NOMO-1 treated with DMSO at 0.1 percent for 48 hours (cell line): ENCODE data around the gene BMAL1.

Experiments used
- DNase-seq: peaks from one replicate; lab custom pipeline; 2025; ENCODE audit not compliant: unreplicated experiment; lab: John Stamatoyannopoulos, UW

The BMAL1 gene

DNA sequence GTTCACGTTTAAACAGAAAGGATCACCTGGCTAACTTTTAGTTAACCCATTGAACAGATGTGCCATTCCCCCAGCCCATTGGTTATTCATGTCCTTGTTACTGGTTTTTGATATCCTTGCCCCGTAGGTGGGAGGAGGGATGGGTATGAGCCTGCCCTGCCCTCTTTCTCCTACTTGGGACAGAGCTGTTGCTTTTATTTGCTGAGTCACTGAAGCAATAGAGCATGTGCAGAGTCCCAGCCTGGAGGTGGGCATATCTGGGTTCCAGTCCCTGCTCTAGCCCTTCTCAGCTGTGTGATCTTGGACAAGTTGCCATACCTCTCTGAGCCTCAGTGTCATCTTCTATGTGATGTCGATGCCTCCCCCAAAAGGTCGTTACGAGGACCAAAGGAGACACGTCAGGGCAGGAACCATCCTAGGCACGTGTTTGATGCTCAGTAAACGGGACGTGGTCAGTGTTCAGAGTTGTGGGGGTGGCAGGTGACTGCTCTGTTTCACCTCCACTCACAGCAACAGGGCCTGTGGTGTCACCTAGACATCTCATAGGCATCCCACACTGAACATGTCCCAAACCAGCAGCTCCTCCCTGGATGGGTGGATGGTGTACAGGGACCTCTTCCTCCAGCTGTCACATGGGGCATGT, 61.0 kb downstream of the BMAL1 start:
- no peak for DNase-seq

- DNase-seq, result no peak
Observed at GRCh38 chr11:13339195-13340153, 61.9 kb downstream of the BMAL1 start.

DNA sequence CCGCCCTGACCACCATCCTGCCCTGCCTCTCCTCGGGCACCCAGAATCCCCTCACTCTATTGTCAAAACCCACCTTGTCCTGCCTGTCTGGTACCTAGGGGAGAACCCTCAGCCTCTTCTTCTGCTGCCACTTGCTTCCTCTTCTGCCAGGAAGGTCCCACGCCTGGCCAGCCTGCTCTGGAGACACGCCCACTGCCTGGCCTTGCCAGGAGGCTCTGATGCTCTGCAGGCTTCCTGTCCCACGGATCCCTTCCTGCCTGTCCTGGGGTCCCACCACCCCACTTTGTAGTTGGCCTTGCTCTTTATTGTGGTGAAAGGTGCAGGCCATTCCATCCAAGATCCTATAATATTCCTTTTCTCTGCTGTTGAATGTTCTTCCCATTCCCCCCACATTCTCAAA, 63.4 kb downstream of the BMAL1 start:
- DNase-seq, result no peak

DNA sequence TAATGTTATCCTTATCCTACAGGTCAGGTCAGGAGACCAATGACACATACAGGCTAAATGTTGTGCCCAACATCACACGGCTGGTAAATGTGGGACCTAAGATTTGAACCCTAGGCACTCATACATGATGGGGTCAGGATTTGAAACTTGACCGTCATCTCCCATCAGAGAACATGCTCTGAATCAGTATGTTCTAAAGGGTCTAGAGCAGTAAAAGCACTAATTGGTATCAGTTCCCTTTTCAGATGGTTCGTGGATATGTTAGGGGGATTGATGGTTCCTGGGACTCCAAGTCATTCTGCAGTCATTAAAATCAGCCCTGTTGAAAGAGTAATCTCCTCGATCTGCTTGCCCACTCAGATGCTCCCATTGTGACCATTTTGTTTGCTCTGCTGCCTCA, 65.5 kb downstream of the BMAL1 start:
- peak; percentile 38 for DNase-seq

GRCh38 chr11:13343931-13344717, 66.5 kb downstream of the BMAL1 start:
- DNase-seq, result peak; percentile 62

DNA sequence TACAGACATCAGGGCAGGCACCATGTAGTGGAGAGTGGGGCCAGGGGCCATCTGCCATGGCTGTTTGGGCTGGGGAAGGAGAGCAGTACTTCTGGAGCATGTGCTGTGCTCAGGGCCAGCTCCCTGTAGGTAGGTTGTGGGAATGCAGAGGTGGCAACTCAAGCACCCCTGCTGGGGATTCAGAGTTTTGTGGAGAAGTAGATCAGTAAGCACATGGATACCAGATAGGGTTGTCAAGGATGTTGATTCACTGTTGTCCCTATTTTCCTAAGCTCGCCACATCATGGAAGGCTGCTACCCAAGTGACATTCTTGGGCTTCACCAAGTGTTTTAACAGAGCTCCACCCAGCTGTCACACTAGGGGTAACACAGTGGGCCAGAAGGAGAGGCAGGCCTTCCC, 67.2 kb downstream of the BMAL1 start:
- DNase-seq, result no peak

- DNase-seq, result no peak
Observed at GRCh38 chr11:13346470-13346869, 68.9 kb downstream of the BMAL1 start.

- DNase-seq, result no peak
Observed at GRCh38 chr11:13347901-13348300, 70.3 kb downstream of the BMAL1 start.

DNA sequence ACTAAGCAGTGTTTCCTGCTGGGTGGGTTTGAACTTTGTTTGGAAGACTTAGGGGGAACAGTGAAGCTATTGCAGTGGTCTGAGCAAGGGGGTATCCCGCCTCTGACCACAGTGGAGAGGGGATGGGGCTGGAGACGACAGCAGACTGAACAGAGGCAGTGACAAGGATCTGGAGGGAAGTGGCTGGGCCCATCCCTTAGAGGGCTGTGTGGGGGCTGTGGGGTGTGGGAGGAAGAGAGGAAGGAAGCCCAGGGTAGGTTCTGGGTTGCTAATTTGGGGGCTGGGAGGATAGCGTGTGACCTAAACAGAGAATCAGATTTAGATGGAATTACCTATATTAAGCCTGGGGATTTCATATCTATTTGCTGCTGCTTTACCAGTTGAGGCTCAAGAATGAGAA, 70.7 kb downstream of the BMAL1 start:
- no peak for DNase-seq

- no peak for DNase-seq
Observed at GRCh38 chr11:13349046-13349445, 71.5 kb downstream of the BMAL1 start.

DNA sequence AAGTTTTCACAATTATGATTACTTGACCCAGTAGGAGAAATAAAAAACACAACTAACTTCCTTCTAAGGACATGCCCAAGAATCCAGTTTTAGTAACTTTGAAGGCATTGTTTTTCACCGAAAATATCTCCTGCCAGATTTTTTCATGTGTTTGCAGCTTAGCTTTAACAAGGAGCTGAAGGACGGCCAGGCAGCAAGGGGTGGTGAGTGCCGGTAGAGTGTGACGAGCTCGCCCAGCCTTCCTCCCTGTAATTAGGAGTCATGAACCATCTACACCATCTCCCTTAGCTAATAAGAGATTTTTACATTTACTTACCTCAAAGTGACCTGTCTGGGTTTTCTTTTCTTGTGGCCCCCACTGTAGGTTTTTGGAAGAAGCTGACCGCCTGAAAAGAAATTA, 72.0 kb downstream of the BMAL1 start:
- DNase-seq, result no peak

- DNase-seq, result no peak
Observed at GRCh38 chr11:13352711-13353110, 75.1 kb downstream of the BMAL1 start.

DNA sequence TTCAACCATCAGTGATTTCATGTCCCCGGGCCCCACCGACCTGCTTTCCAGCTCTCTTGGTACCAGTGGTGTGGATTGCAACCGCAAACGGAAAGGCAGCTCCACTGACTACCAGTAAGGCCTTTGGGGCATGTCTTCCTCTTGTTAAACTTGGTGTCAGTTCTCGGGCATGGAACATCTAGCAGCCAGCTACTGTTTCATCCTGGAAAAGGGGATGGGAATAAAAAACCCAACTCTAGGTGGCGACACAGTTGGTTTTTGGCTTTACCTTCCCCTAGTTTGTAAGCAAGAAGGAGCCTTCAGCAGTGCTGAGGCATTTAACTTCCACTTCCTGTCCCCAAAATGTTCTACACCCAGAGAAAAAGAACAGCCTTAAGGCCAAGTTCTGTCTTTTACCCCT, 76.7 kb downstream of the BMAL1 start:
- no peak for DNase-seq

- DNase-seq, result no peak
Observed at GRCh38 chr11:13355191-13355590, 77.6 kb downstream of the BMAL1 start.

GRCh38 chr11:13357232-13357631, 79.6 kb downstream of the BMAL1 start:
- no peak for DNase-seq

DNA sequence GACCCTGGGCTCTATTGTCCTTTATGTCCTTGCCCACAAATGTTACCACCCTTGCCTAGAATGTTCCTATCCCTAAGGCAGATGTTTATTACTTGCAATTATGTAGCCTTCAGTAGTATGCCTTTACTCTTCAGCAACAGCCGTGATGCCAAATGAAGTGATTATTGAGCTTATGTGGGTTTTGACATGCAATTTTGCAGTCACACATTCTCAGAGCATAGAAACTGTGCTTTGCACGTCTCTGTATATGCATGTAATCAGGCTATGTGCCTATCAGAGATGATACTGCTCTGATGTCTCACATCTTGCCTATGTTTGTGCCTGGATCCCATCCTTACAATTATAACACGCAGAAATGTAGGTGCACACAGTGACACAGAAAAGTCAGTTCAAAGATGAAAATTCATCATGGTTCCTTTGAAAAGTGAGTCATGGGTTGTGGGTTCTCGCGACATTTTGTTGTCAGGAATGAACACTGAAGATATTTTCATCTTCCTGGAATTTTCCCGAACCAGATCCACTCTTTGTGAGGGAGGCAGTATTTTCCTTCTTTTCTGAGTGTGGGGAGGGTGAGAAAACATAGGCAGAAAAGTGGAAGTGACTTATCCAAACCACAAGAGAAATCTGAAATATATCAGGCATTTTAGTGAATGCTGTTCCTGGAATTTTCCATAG, 81.1 kb downstream of the BMAL1 start:
- no peak for DNase-seq

DNA sequence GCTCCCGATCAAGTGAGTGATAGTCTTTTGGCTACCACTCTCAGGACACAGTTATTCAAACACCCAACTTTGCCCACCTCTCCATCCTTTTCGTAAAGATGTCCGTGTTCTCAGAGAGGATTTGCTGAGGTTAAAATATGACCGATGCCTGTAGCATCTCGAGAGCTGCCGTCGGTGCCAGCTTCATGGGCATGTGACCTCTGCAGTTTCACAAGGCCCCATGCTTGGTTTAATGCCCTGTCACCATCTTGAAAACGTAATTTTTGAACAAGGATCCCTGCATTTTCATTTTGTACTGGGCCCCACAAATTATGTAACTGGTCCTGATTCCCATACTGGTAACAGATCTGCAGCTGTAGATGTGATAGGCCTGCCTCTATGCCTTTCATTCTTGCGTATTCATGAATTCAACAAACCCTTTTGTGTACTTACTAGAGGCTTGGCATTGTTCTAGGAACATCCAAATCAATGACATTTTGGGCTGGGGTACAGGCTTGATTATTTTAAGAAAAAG, 85.1 kb downstream of the BMAL1 start:
- DNase-seq, result no peak

DNA sequence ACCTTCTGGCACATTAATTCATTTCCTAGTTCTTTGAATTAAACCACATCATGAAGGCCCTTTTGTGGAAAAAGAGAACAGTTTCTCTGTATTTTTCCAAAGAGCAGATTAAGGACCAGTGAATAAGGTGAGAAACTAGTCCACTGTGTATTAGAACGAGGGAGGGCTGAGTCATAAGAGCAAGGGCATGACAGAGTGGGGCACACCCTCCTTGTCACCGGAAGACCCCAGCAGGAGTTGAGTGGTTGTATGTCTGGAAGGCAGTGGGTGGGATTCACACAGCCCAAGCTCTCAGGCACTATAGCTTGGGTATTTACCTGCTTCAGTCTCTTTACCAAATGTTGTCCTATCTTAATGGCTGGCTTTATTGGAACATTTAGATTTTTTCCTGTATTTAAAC, 86.8 kb downstream of the BMAL1 start:
- DNase-seq, result no peak

- DNase-seq, result no peak
Observed at GRCh38 chr11:13366266-13367026, 88.9 kb downstream of the BMAL1 start.

GRCh38 chr11:13367115-13367514, 89.5 kb downstream of the BMAL1 start:
- DNase-seq, result no peak
